Mesothelial cell of epicardium (in vitro differentiated cells): ENCODE data around the gene NFKB1. TPM values are rescaled to one million over a fixed set of nuclear protein-coding genes. Genes with fewer than 3 reads are reported as not detected.

Experiments
- DNase-seq, 2 experiments: peaks; one replicate each; pipeline ENCODE4 v3.0.0; 2021; ENCODE audit warnings: low spot score in 2 of 2; ENCODE audit not compliant: unreplicated experiment in 2 of 2
- H3K27ac Mint-ChIP-seq: 2 replicates; pipeline ENCODE4 v1.8.0; 2021; ENCODE audit warnings: mixed read lengths
- H3K27me3 Mint-ChIP-seq: 2 replicates; pipeline ENCODE4 v1.8.0; 2021; ENCODE audit warnings: low read depth, mixed read lengths
- H3K36me3 Mint-ChIP-seq: 2 replicates; pipeline ENCODE4 v1.8.0; 2021; ENCODE audit warnings: mixed read lengths
- H3K4me1 Mint-ChIP-seq: 2 replicates; pipeline ENCODE4 v1.8.0; 2021; ENCODE audit warnings: mixed read lengths
- H3K4me3 Mint-ChIP-seq: 2 replicates; pipeline ENCODE4 v1.8.0; 2021; ENCODE audit warnings: mild to moderate bottlenecking, moderate library complexity, mixed read lengths
- H3K9me3 Mint-ChIP-seq: 2 replicates; pipeline ENCODE4 v1.8.0; 2021; ENCODE audit warnings: mixed read lengths
- total RNA-seq: library from RNA; stranded (reverse); gene quantifications from 3 replicates; pipeline ENCODE4 v1.2.1, GENCODE V29; 2021
- TF ChIP-seq, protein P1 (sequence below): fragments of 200-600 bp; sonication (generic); IDR thresholded peaks from one replicate; pipeline ENCODE4 v1.5.0; 2021; ENCODE audit warnings: antibody characterized with exemption; ENCODE audit not compliant: unreplicated experiment

NFKB1 gene
- 25.7 to 30.9 TPM (median 26.7 TPM) in 3 replicates for total RNA-seq

GRCh38 chr4:102500696-102501446, at the start of gene NFKB1:
TSS of gene NFKB1 (plus strand) at chr4:102501359. CDS start at chr4:102525519, 24,160 bp downstream.
- DNase-seq = peak; percentile 39 to 67
- TF ChIP-seq, protein P1, sequence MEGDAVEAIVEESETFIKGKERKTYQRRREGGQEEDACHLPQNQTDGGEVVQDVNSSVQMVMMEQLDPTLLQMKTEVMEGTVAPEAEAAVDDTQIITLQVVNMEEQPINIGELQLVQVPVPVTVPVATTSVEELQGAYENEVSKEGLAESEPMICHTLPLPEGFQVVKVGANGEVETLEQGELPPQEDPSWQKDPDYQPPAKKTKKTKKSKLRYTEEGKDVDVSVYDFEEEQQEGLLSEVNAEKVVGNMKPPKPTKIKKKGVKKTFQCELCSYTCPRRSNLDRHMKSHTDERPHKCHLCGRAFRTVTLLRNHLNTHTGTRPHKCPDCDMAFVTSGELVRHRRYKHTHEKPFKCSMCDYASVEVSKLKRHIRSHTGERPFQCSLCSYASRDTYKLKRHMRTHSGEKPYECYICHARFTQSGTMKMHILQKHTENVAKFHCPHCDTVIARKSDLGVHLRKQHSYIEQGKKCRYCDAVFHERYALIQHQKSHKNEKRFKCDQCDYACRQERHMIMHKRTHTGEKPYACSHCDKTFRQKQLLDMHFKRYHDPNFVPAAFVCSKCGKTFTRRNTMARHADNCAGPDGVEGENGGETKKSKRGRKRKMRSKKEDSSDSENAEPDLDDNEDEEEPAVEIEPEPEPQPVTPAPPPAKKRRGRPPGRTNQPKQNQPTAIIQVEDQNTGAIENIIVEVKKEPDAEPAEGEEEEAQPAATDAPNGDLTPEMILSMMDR = no peak
- H3K27me3 Mint-ChIP-seq = no peaks in the 10 kb centered on the region
- no peaks in the 10 kb centered on the region for H3K36me3 Mint-ChIP-seq
- no peaks in the 10 kb centered on the region for H3K9me3 Mint-ChIP-seq
- peak within 1 kb of the TSS; percentile 94 for H3K4me3 Mint-ChIP-seq
- peak within 1 kb of the TSS; percentile 99 for H3K27ac Mint-ChIP-seq
- peaks cover 51% of the 10 kb centered on the region for H3K4me1 Mint-ChIP-seq

- Mint-ChIP-seq H3K9me3 (no peaks in the 10 kb centered on the region), H3K27ac (no peak overlapping the region), H3K36me3 (no peaks in the 10 kb centered on the region), H3K4me3 (no peak overlapping the region), H3K4me1 (no peaks in the 10 kb centered on the region), H3K27me3 (no peaks in the 10 kb centered on the region)
- TF ChIP-seq, protein P1 = no peak
- DNase-seq = no peak
These were observed 48.3 kb upstream of the NFKB1 start for GRCh38 chr4:102452854-102453253.

- peaks cover 8% of the 10 kb centered on the region for H3K9me3 Mint-ChIP-seq
- no peaks in the 10 kb centered on the region for H3K36me3 Mint-ChIP-seq
- no peaks in the 10 kb centered on the region for H3K27me3 Mint-ChIP-seq
- no peak overlapping the region for H3K4me3 Mint-ChIP-seq
- TF ChIP-seq, protein P1 = no peak
- no peak overlapping the region for H3K27ac Mint-ChIP-seq
- no peak for DNase-seq
- H3K4me1 Mint-ChIP-seq = no peaks in the 10 kb centered on the region
These were observed 47.3 kb upstream of the NFKB1 start for GRCh38 chr4:102453827-102454226.

DNA sequence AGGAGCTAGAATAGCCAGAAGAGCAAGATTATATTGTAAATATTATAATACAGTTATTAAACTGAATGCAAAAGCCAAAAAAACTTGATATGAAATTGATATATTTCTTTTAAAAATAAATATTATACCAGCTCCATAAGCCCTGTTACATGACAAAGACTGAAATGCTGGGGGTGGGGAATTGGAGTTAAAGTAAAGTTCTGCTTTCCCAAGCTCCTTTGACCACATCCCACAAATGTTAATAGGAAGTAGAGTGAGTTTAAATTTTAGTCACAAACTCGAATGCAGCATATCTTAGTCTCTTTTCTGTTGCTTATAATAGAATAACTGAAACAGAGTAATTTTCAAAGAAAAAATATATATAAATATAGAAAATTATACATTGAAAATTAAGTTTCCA, 46.9 kb upstream of the NFKB1 start:
- TF ChIP-seq, protein P1 = no peak
- Mint-ChIP-seq H3K27ac (no peak overlapping the region), H3K36me3 (no peaks in the 10 kb centered on the region), H3K4me1 (no peaks in the 10 kb centered on the region), H3K9me3 (peaks cover 12% of the 10 kb centered on the region), H3K4me3 (no peak overlapping the region), H3K27me3 (no peaks in the 10 kb centered on the region)
- DNase-seq = no peak

GRCh38 chr4:102454981-102455685, 46.0 kb upstream of the NFKB1 start:
- Mint-ChIP-seq H3K4me3 (no peak overlapping the region), H3K27ac (no peak overlapping the region)

More at GRCh38 chr4:102454981-102455685, 46.0 kb upstream of the NFKB1 start:
- Mint-ChIP-seq H3K36me3 (peaks cover 2% of the 10 kb centered on the region), H3K9me3 (peaks cover 18% of the 10 kb centered on the region), H3K4me1 (no peaks in the 10 kb centered on the region), H3K27me3 (no peaks in the 10 kb centered on the region)
- no peak for DNase-seq
- TF ChIP-seq, protein P1 = no peak
